Stomach smooth muscle (tissue), 2 donors: ENCODE data around the gene LHX3.

Source experiments
- H3K27ac ChIP-seq: one replicate; pipeline ENCODE4 v1.7.0; 2013; ENCODE audit warnings: mild to moderate bottlenecking, low read length, inconsistent platforms
- H3K27me3 ChIP-seq, 2 donors: one replicate each; pipeline ENCODE4 v1.7.0; 2013; ENCODE audit warnings: low read length in 2 of 2; ENCODE audit not compliant: insufficient read depth in 2 of 2, control insufficient read depth in 1 of 2
- H3K36me3 ChIP-seq, 2 donors: one replicate each; pipeline ENCODE4 v1.7.0; 2013; ENCODE audit warnings: low read length in 2 of 2; ENCODE audit not compliant: control insufficient read depth in 2 of 2, insufficient read depth in 2 of 2
- H3K4me1 ChIP-seq: one replicate; pipeline ENCODE4 v1.7.0; 2013; ENCODE audit warnings: low read length; ENCODE audit not compliant: control insufficient read depth, insufficient read depth
- H3K4me3 ChIP-seq, 2 donors: one replicate each; pipeline ENCODE4 v1.7.0; 2013; ENCODE audit warnings: low read length in 2 of 2
- H3K9ac ChIP-seq, 2 donors: one replicate each; pipeline ENCODE4 v1.7.0; 2013; ENCODE audit warnings: low read length in 2 of 2, mild to moderate bottlenecking in 1 of 2
- H3K9me3 ChIP-seq, 2 donors: one replicate each; pipeline ENCODE4 v1.7.0; 2013; ENCODE audit warnings: low read length in 2 of 2; ENCODE audit not compliant: control insufficient read depth in 2 of 2
- donor health status: healthy.
- donor health status: Pancreatic carcinoma.

LHX3 gene

DNA sequence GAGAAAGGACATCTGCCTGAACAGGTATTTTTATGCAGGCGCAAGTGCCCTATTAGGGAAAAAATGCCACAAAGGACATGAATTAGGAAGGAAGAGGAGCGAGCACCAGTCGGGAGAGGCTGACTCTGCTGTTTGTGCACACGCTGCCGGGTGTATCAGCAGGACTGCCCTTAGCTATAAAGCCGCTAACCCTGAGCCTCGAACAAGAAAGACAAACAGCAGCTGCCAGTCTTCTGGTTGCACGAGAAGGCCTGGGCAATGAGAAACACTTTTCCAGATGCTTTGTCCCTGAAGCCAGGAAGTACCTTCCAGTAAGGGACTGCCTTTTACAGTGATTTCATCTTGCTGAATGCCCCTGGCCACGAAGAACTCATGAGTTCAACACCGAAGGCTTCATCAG lies 28.0 kb upstream of the LHX3 start:
- Histone ChIP-seq H3K27ac (no peak overlapping the region), H3K36me3 (peaks cover 0 to 8% of the 10 kb centered on the region in 2 donors), H3K27me3 (no peaks in the 10 kb centered on the region), H3K4me1 (no peaks in the 10 kb centered on the region), H3K9ac (no peak overlapping the region), H3K9me3 (no peaks in the 10 kb centered on the region), H3K4me3 (no peak overlapping the region)

DNA sequence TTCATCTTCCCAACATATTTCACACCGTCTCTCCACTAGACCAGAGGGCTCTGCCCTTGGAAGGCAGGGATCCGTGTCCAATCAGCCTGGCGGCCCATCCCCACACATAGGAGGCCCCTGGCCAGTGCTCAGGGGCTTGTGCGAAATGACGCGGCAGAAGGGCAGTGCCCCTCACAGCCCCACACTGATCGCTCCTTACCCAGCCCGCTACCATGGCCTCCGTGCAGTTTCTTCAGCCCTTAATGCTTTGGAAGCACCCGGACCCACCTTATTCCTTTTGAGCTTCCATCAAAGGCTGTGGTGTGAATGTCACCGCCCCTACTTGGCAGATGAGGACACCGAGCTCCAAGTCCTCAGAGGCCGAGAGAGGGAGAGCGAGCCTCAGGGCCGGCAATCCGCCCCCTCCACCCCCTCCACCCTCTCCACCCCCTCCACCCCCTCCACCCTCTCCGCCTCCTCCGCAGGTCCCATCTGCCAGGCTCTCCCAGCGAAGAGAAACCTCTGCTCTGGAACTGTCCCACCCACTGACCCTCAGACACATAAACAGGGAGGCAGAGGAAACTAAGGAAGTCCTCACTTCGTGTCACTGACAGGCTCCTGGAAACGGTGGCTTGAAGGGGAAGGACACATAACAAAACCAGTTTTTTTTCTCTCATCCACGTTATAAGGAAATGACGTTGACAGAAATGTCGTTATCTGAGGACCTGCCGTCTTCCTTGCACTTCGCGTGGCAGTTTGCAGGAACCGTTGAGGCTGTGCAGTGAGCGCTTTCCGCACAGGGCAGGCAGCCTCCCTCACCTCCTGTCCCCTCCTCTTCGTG lies 26.8 kb upstream of the LHX3 start:
- H3K4me1 ChIP-seq: no peaks in the 10 kb centered on the region
- H3K4me3 ChIP-seq: no peak overlapping the region
- no peak overlapping the region for H3K27ac ChIP-seq
- H3K9ac ChIP-seq: no peak overlapping the region
- no peaks in the 10 kb centered on the region for H3K27me3 ChIP-seq
- H3K36me3 ChIP-seq: peaks cover 0 to 8% of the 10 kb centered on the region in 2 donors
- no peaks in the 10 kb centered on the region for H3K9me3 ChIP-seq

DNA sequence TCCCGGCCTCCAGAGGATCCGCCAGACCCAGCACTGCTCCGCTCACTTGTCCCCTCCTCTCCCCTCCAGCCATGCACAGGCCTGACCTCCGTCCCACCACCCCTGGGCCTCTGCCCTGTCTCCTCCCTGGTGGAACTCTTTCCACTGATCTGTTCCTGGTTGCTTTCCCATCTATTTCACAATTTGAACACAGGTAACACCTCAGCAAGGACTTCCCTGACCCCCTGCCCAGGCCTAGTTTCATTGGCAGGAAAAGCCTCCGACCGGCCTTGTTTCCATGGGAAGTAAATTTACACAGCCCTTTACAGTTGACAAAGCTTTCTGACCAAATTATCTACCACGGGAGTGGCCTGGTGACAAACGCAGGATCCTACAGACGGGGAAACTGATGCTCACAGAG lies 25.8 kb upstream of the LHX3 start:
- Histone ChIP-seq H3K27ac (no peak overlapping the region), H3K4me1 (no peaks in the 10 kb centered on the region), H3K9ac (no peak overlapping the region)

DNA sequence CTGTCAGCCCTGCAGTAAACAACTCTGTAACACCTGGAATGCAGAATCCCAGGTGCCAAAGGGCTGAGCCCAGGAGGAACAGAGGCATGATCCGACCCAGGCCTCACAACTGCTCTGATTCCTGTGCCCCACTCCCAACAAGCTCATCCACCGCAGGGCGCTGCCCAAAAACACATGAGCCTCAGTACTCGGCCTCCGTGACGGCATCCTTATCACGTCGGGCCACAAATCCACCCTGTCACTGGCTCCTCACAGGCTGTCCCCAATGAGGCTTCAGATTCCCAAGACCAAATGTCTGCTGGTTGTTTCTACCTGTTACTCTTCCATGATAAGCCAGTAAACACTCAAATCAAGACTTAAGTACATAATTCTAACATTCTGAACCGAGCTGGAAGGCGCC lies 25.4 kb upstream of the LHX3 start:
- no peak overlapping the region for H3K27ac ChIP-seq
- no peaks in the 10 kb centered on the region for H3K9me3 ChIP-seq
- H3K27me3 ChIP-seq: no peaks in the 10 kb centered on the region
- H3K4me1 ChIP-seq: no peaks in the 10 kb centered on the region
- peaks cover 0 to 9% of the 10 kb centered on the region in 2 donors for H3K36me3 ChIP-seq
- no peak overlapping the region for H3K4me3 ChIP-seq
- H3K9ac ChIP-seq: no peak overlapping the region

More for the DNA sequence above, 25.8 kb upstream of the LHX3 start:
- H3K27me3 ChIP-seq: no peaks in the 10 kb centered on the region
- H3K4me3 ChIP-seq: no peak overlapping the region
- no peaks in the 10 kb centered on the region for H3K9me3 ChIP-seq
- peaks cover 0 to 8% of the 10 kb centered on the region in 2 donors for H3K36me3 ChIP-seq

DNA sequence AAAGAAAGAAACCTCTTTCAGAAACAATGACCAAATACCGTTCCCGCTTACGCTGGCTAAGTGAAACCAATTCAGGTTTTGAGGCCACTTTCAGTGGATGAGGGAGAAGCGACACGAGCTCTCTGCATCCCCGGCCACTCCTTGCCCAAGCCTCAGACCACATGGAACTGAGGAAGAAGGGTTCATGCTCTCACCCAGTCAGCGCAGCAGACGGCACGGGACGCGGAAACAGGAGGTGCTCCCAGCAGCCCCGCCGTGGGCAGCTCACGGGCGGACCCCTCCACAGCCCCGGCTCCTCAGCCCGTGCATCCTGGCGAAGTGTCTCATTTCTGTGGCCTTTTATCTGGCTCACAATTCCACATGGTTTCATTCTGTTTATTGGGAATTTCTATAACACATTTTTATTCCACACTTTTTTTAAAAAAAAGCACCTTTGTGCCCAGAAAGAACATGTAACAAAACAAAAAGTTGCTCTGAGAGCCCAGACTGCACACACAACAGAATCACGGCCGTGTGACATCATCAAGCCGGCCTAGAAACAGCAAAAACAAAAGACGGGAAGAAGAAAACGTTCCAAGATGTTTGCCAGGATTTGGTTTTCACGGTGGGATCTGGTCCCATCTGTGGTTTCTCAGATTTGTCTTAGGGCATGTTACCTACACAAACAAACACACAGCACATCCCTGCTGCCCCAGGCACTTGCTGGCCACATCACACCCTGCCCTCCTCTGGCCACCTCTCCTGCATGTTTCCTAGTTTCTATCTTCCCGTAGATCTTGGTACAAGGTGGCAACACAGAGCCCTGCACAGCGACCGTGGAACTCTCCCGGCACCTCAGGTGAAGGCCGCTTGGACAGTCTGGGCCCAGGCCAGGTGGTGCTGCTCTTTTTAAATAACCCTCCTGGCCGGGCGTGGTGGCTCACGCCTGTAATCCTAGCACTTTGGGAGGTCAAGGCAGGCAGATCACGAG lies 24.5 kb upstream of the LHX3 start:
- Histone ChIP-seq H3K27me3 (no peaks in the 10 kb centered on the region), H3K4me1 (no peaks in the 10 kb centered on the region), H3K27ac (no peak overlapping the region), H3K4me3 (no peak overlapping the region), H3K9me3 (no peaks in the 10 kb centered on the region), H3K9ac (no peak overlapping the region), H3K36me3 (peaks cover 0 to 7% of the 10 kb centered on the region in 2 donors)

DNA sequence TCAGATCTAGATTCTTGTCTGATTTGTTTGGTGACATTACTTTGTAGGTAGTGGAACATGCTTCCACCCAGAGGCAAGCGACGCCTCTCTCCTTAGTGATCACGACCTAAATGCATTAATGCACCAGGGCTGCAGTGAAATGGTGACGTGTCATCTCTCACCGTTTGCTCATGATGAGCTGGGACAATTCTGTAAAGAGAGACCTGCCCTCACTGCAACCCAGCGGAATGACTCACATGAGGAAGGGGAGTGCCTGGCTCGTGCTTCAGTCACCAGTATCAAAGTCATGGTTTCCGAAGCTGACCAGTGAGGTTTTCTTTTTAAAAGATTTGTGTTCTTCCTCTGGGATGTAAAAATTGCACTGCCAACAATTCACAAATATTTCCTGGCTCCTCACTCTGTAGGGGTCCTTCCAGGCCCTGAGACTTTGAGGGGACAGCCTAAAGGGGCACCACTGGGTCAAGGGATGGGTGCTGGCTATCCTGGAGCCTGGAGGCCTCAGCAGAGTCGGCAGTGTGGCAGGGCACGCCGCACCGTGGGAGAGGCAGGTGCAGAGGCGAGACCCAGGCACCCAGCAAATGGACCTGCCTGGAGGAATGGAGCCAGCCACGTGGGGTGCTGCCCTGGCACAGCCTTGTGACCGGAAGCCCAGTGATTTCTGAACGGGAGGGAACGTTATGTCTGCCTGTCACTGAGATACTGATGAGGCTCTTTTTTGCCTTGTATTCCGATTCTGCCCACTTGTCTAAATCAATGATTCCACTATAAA lies 23.4 kb upstream of the LHX3 start:
- Histone ChIP-seq H3K9me3 (no peaks in the 10 kb centered on the region), H3K4me3 (no peak overlapping the region), H3K27ac (no peak overlapping the region), H3K9ac (no peak overlapping the region), H3K36me3 (peaks cover 3 to 14% of the 10 kb centered on the region in 2 donors), H3K4me1 (no peaks in the 10 kb centered on the region), H3K27me3 (no peaks in the 10 kb centered on the region)

DNA sequence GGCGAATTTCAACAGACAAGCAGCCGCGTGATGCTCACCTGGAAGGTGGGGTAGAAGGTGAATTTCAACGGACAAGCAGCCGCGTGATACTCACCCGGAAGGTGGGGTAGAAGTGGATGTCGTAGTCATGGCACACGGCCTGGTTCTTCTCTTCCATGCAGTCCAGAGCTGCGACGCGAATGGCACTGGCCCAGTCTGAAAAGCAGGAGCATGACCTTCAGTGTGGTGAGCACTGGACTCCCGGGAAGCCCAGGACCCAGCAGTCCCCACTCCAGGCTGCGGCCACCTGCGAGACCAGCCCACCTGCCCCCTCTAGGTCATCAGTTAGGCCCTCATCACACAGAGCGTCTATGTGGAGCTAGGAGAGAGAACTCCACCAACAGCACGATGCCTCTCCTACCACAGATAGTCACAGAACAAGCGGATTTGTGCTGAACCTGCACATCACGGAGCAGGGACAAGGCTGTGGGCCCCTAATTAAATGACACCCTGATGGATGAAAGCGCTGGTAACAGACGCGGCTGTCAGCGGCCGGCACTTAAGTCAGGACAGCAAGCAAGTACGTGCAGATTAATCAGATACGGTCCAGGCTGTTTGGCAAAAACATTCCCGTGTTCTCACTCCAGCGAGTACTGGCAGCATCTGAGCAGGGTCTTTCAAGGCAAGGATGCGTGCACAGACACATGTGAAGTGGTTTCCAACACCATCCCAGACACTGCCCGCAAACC lies 21.9 kb upstream of the LHX3 start:
- Histone ChIP-seq H3K4me1 (no peaks in the 10 kb centered on the region), H3K27me3 (no peaks in the 10 kb centered on the region), H3K4me3 (no peak overlapping the region), H3K36me3 (peaks cover 9 to 16% of the 10 kb centered on the region in 2 donors), H3K27ac (no peak overlapping the region), H3K9ac (no peak overlapping the region), H3K9me3 (no peaks in the 10 kb centered on the region)

DNA sequence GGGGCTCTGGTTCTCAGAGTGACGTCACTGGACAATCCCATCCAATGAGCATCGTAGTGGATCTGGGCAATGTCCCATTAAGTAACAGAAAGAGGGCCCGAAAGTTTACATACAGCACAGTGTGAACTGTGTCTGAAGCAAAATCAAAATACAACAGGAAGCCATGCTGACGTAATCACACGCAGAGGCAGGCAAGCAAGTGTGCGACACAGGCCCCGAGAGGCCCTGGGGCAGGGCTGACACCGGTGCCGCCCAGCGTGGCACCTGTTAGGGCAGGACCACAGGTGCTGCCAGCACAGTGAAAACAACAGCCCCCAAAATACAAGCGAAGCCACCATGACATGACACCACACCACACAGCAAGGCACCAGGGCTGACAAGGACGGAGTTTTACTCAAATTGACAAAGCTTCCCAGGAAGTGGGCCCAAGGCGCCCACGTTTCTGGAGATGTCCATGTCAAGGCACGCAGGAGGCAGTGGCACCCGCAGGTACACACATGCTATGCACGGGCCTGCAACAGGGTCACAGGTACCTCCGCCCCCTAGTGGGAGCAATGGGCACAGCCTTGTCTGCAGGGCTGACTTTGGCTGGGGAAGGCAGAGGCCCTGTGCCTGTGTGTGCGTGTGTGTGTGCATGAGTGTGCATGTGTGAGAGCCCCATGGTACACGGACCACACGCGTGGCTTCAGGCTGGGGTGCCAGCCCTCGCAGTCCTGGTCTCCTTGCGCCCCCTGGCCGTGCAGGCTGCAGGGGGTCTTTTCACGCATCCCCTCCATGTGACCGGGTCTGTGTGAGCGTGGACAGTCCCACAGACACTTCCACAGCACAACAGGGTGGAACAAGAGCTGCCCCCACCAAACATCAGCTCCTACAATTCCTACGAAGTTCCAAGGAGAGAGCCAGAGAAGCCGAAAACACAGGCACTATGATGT lies 21.1 kb upstream of the LHX3 start:
- Histone ChIP-seq H3K27ac (no peak overlapping the region), H3K9me3 (no peaks in the 10 kb centered on the region), H3K36me3 (peaks cover 11 to 22% of the 10 kb centered on the region in 2 donors), H3K4me1 (no peaks in the 10 kb centered on the region), H3K27me3 (no peaks in the 10 kb centered on the region), H3K4me3 (no peak overlapping the region), H3K9ac (no peak overlapping the region)

DNA sequence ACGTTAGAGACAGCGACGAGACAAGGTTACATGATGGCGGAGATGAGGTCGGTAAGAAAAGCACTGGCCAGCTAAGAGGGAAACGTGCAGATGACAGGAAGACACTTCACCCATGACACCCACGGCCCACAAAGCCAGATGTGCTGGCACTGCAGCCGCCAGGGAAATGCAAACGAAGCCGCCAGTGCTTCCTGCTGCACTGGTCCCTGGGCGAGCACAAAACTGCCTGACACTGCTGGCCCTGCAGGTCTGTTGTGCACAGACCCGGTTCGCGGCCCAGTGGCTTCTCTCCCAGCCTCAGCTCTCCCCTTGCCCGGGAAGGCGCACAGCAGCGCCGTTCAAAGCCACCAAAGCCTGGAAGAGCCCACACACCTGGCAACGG lies 20.4 kb upstream of the LHX3 start:
- Histone ChIP-seq H3K4me3 (no peak overlapping the region), H3K9me3 (no peaks in the 10 kb centered on the region), H3K36me3 (peaks cover 11 to 23% of the 10 kb centered on the region in 2 donors), H3K27me3 (no peaks in the 10 kb centered on the region), H3K4me1 (no peaks in the 10 kb centered on the region), H3K27ac (no peak overlapping the region), H3K9ac (no peak overlapping the region)
